ENCODE data around the gene CCDC85C.

CCDC85C gene

GRCh38 chr14:99550387-99550992 is 53.5 kb downstream of the CCDC85C start:
- no peak for DNase-seq
- no peak for TF ChIP-seq POLR2A (IDR thresholded peaks at IDR 0.05; ENCODE audit: low read length)
- TF ChIP-seq GATA1 (IDR thresholded peaks at IDR 0.05; ENCODE audit: low read depth, low read length), result no peak

- TF ChIP-seq GATA1 (IDR thresholded peaks at IDR 0.05; ENCODE audit: low read depth, low read length), result no peak
- no peak for TF ChIP-seq POLR2A (IDR thresholded peaks at IDR 0.05; ENCODE audit: low read length)
- DNase-seq, result no peak
These were observed 54.3 kb downstream of the CCDC85C start for GRCh38 chr14:99549684-99550083.

GRCh38 chr14:99548871-99549515 is 55.0 kb downstream of the CCDC85C start:
- TF ChIP-seq POLR2A (IDR thresholded peaks at IDR 0.05; ENCODE audit: low read length), result no peak
- no peak for TF ChIP-seq GATA1 (IDR thresholded peaks at IDR 0.05; ENCODE audit: low read depth, low read length)
- DNase-seq, result no peak

GRCh38 chr14:99548255-99548654 is 55.8 kb downstream of the CCDC85C start:
- TF ChIP-seq POLR2A (IDR thresholded peaks at IDR 0.05; ENCODE audit: low read length), result no peak
- TF ChIP-seq GATA1 (IDR thresholded peaks at IDR 0.05; ENCODE audit: low read depth, low read length), result no peak
- no peak for DNase-seq

GRCh38 chr14:99546234-99546879 is 57.6 kb downstream of the CCDC85C start:
- no peak for DNase-seq
- TF ChIP-seq GATA1 (IDR thresholded peaks at IDR 0.05; ENCODE audit: low read depth, low read length) (no peak), POLR2A (IDR thresholded peaks at IDR 0.05; ENCODE audit: low read length) (no peak)

DNA sequence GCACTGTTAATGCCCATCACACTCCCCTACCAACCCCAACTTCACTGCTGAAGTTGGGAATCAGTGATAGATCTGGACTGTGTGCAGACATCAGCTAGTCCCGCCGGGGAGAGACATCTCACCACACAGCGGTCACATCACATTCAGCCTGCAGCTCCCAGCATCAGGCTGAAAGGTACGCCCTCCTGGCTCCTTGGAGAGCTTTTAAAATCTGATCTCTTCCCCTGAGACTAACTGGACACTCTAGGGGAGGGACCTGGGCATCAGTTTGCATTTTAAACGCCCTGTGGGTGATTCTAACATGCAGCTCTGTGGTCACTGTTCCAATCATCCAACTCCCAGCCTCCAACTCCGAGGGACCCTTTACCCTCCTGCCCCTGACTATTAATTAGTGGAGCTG is 58.4 kb downstream of the CCDC85C start:
- no peak for DNase-seq
- TF ChIP-seq POLR2A (IDR thresholded peaks at IDR 0.05; ENCODE audit: low read length) (no peak), GATA1 (IDR thresholded peaks at IDR 0.05; ENCODE audit: low read depth, low read length) (no peak)

DNA sequence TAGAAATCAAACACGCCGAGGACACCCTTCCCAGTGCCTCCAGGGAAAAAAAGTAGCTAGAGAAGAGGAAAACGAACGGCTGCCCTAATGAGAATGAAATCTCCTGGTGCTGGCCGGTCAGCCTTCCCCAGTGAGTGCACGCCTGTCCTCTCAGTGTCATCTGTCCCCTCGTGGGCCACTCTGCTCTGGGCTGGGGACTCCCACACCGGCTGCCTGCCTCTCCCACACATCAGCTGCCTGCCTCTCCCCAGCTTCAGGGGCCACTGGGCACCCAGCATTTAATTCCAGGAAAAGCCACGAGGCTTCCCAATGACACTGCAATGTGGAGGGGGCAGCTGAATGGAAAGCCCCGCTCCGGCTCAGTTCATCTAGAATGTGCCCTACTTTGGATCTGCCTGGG is 59.0 kb downstream of the CCDC85C start:
- TF ChIP-seq POLR2A (IDR thresholded peaks at IDR 0.05; ENCODE audit: low read length), result no peak
- TF ChIP-seq GATA1 (IDR thresholded peaks at IDR 0.05; ENCODE audit: low read depth, low read length), result no peak

DNA sequence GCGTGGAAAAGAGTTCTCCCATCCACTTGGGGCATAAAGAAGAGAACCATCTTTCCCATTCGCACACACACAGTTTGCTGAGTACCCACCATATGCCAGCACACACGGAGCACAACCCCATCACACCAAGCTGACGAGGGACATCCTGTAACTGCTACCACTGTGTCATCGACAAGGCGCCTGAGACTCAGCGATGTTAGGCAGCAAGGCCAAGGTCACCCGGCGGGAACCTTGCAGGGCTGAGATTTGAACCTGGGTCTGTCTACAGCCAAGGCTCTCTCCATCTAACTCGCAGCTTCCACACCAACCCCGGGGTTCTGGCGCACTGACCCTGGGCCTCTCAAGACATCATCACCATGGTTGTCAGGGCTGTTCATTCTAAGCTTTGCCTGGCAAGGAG is 60.0 kb downstream of the CCDC85C start:
- no peak for TF ChIP-seq GATA1 (IDR thresholded peaks at IDR 0.05; ENCODE audit: low read depth, low read length)
- TF ChIP-seq POLR2A (IDR thresholded peaks at IDR 0.05; ENCODE audit: low read length), result no peak
- no peak for DNase-seq

More for the DNA sequence above, 59.0 kb downstream of the CCDC85C start:
- DNase-seq, result no peak

DNA sequence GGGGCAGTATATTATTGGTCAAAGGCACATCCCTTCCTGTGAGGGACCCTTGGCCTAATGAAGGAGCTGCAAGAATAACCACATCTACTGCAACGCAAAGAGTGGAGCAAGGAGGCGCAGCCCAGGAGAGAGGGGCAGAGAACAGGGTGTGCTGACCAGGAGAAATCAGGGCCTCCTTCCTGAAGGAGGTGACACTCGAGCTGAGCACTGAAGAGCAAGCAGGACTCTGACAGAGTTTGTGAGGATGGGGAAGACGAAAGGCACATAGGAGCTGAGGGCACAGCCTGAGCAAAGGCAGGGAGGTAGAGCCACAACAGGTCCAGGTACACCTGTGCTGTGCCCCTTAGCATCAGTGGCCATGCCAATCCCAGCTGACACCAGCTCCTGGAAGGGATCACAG is 60.6 kb downstream of the CCDC85C start:
- DNase-seq, result no peak
- TF ChIP-seq GATA1 (IDR thresholded peaks at IDR 0.05; ENCODE audit: low read depth, low read length), result no peak
- TF ChIP-seq POLR2A (IDR thresholded peaks at IDR 0.05; ENCODE audit: low read length), result no peak

DNA sequence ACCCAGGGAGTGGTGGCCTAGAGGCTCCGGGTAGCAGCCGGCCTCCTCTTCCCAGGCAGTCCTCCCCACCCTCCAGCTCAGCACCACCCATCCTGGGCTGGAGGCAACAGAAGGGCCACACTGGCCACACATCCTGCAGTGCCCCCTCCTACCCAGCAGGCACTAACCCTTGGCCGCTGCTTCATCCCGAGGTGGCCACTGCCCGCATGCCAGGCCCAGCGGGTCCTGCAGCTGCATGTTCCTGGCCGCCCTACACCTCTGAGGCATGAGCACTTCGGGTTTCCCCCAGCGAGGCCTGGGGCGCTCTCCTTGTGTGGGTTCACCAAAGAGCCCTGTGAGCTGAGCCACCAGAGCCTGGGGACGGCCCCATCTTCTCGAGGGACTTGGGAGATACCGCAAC is 61.4 kb downstream of the CCDC85C start:
- DNase-seq, result no peak
- TF ChIP-seq POLR2A (IDR thresholded peaks at IDR 0.05; ENCODE audit: low read length), result no peak
- no peak for TF ChIP-seq GATA1 (IDR thresholded peaks at IDR 0.05; ENCODE audit: low read depth, low read length)

- TF ChIP-seq GATA1 (IDR thresholded peaks at IDR 0.05; ENCODE audit: low read depth, low read length) (no peak), POLR2A (IDR thresholded peaks at IDR 0.05; ENCODE audit: low read length) (no peak)
These were observed 62.1 kb downstream of the CCDC85C start for GRCh38 chr14:99541677-99542470.

GRCh38 chr14:99541211-99541610 is 62.8 kb downstream of the CCDC85C start:
- TF ChIP-seq GATA1 (IDR thresholded peaks at IDR 0.05; ENCODE audit: low read depth, low read length) (no peak), POLR2A (IDR thresholded peaks at IDR 0.05; ENCODE audit: low read length) (no peak)
- no peak for DNase-seq

More at GRCh38 chr14:99541677-99542470, 62.1 kb downstream of the CCDC85C start:
- DNase-seq, result no peak

GRCh38 chr14:99540196-99541032 is 63.6 kb downstream of the CCDC85C start:
- no peak for TF ChIP-seq POLR2A (IDR thresholded peaks at IDR 0.05; ENCODE audit: low read length)
- no peak for TF ChIP-seq GATA1 (IDR thresholded peaks at IDR 0.05; ENCODE audit: low read depth, low read length)
- DNase-seq, result no peak

All from erythroblast (primary cell).